GM19240 (cell line): ENCODE data around the gene RDH14.

Experiments used
- DNase-seq: peaks from one replicate; pipeline ENCODE4 v3.0.0; 2011; ENCODE audit warnings: low spot score; ENCODE audit not compliant: insufficient read length

Gene RDH14

DNA sequence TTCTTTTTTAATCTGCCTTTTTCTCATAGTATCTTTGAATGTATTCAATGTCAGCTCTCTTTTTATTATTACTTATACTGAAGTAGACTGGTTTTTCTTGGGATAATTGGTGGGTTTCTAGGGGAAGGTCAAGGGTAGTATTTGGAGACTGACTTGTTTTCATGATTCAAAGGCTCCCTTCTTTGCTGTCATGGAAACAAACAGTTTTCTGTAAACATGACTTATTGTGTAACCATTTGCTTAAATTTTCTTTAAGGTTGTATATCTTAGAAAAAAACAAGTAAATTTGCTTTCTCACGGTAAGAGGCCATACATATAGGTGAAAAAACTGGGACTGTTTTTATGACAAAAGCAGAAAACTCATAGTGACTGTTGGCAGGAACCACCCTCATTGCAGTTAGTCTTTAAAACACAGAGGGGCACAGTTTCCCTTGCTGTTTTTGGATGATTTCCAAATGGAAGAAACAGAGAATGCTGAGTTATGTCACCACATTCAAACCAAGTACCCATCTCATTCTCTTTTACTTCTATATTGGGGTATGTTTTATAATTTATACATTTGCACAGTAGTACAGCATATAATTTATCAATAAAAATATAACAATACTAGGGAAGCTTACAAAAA, 5.8 kb upstream of the RDH14 start:
- DNase-seq, result no peak

GRCh38 chr2:18560797-18561085, 288 bp upstream of the RDH14 start:
- no peak for DNase-seq

GRCh38 chr2:18559531-18560030, 872 bp downstream of the RDH14 start:
- DNase-seq, result no peak

DNA sequence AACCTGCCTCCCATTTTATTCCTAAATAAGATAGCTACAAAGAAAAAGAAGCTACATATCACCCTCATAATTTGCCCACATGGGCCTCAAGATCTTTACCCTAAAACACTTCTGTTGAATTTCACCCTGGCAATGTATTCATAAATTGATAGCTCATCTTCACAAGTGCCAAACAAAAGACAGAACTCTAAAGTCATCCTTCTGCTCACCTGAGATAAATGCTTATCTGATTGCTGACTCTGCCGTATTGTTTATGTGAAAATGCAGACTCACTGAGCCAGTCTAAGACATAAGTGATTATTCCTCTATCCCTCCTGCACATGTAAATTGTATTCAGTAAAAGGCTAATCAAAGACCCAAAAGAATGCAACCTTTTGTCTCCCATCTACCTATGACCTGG, 2.0 kb downstream of the RDH14 start:
- no peak for DNase-seq

GRCh38 chr2:18557121-18557520, 3.3 kb downstream of the RDH14 start:
- DNase-seq, result no peak

GRCh38 chr2:18552351-18553077, 7.9 kb downstream of the RDH14 start:
- no peak for DNase-seq

DNA sequence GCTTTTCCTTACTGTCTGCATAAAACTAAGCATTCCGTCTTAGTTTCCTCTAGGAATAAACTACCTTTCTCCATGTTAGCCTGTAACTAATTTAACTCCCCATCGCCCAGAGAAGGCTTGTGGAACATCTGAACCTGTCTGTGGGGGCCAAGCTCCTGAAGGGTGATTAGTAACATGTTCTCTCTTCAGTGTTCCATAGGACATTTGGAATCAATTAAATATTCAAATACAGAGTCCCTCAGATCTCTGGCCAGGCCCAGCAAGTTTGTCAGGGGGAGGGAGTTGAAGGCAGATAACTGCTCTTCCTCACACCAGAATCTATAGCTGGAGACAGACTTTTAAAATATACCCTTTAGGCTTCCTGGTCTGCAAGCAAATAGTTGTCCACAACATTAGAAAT, 8.8 kb downstream of the RDH14 start:
- DNase-seq, result no peak

- DNase-seq, result no peak
These were observed 9.3 kb downstream of the RDH14 start for GRCh38 chr2:18551169-18551568.

- DNase-seq, result no peak
These were observed 10.0 kb downstream of the RDH14 start for GRCh38 chr2:18550433-18550832.

GRCh38 chr2:18549083-18549482, 11.4 kb downstream of the RDH14 start:
- no peak for DNase-seq

DNA sequence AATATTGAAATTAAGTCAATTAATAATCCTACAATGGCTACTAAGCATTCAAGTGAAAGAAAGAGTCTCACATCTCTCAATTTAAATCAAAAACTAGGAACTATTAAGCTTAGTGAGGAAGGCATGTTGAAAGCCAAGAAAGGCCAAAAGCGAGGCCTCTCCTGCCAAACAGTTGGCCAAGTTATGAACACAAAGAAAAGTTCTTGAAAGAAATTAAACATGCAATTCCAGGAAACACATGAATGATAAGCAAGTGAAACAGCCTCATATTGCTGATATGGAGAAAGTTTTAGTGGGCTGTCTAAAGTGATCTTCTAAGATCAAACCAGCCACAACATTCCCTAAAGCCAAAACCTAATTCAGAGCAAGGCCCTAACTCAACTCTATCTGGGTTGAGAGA, 11.8 kb downstream of the RDH14 start:
- no peak for DNase-seq

DNA sequence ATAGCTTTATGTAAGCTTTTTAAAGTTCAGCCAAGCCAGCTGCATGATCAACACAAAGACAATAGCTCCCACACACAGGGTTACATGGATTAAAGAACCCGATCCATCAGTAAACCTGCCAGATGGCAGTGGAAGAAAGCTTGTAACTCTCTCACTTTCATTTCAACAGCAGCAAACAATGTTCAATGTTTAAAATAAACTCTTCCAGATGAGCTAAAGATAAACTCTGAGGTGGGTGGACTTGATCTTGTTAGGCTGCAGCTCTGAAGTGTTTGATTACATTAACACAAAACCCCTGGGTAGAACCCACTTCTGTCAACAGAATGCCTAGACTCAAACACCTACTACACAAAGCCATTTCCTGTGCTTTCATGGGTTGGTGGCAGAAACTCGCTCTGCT, 13.9 kb downstream of the RDH14 start:
- no peak for DNase-seq

GRCh38 chr2:18545384-18545783, 15.1 kb downstream of the RDH14 start:
- DNase-seq, result no peak

DNA sequence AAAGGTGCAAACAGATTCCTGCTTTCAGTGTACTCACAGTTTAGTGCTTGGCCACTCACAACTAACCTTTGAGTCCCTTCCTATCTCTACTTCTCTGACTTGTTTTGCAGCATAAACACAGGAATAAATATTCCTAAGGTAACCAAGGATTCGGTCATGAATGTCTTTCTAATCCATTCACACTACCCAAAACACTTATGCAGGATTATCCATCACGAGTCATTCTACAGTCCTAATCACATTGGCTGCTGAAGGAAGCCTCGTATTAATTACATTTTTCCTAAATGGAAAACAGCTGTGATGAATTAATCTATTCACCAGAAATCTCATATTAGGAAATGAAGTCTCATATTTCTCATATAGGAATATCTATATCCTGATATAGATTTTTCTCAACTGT, 16.3 kb downstream of the RDH14 start:
- DNase-seq, result no peak

DNA sequence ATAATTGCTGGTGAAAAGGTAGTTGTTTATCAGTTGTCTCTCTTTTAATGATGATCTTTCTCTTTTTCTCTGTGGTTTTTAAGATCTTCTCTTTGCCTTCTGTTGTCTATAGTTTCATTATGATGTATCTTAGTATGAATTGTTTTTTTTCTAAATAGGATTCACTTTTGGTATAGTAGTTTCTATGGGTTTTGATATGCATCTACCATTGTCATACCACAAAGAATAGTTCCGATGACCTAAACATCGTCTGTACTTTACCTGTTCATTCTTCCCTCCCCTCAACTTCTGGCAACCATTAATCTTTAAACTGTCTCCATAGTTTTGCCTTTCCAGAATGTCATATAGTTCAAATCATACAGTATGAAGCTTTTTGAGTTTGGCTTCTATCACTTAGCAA, 19.6 kb downstream of the RDH14 start:
- DNase-seq, result no peak

GRCh38 chr2:18536697-18537096, 23.8 kb downstream of the RDH14 start:
- no peak for DNase-seq

DNA sequence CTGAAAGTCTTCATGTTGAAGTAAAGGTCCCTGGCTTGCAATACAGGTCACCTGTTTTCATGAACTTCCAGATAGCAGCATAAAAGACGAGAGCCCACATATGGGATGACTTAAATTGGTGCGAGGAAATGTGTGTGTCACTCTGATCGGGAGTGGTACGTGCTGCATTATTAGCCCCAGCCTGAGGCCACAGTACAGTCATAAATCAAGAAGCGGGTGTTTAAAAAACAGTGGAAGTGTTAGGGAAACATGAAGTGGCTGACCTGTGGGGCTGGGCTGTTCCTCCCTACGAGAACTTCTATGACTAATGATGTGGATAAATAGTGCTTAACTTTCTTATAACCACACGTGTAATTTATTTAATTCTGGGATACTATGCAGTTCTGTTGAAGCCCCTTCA, 24.4 kb downstream of the RDH14 start:
- no peak for DNase-seq

DNA sequence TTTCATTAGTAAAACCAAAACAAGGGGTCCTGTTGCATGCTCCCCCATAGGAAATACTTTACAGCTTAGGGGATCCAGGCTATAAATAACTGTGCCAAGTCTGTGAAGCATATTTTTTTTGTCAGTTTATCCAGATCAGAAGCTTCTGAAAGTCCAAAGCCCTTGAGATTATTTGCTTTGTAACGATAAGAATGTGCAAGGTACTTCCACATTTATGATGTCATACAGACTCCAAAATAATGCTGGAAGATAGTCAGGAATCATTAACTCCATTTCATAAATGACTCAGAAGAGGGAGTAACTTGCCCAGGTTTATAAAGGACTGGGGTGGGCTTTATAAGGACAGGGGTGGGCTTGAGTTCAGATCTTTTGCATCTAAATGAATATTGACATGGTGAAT, 29.3 kb downstream of the RDH14 start:
- no peak for DNase-seq

- DNase-seq, result no peak
These were observed 32.6 kb downstream of the RDH14 start for GRCh38 chr2:18527822-18528221.

DNA sequence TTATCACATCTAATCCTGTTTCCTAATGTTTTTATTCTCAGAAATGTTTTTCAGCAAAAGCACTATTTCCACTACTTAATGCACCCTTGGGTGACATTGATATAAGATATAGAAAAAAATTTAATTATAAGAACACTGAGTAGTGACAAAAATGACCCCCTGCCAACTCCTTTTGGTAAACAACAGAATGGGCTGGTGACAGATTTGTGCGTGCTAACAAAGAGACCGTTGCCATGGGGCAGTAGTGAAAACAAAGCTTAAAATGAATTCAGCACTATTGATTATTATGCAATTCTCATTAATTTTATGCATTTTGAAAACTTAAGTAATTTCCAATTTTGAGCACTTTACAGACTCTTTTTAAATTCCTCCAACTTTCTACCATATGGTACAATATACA, 33.1 kb downstream of the RDH14 start:
- no peak for DNase-seq

DNA sequence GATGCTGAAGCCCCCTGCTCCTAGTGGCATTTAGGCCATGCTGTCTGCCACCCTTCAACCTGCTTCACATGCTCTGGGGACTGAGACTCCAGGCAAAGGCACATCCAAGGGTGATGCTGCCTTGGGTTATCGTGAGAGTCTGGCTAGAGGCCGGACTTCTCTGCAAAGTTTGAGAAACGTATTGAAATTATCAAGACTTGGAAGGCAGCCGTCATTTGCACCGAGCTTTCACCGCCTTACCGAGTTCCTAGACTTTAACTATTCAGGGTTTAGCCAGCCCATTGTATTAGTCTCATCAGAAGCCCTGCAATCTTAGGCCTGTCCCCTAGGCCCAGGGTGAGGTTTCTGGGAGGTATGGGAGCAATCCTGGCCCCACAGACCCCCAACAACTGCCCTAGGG, 34.0 kb downstream of the RDH14 start:
- no peak for DNase-seq

DNA sequence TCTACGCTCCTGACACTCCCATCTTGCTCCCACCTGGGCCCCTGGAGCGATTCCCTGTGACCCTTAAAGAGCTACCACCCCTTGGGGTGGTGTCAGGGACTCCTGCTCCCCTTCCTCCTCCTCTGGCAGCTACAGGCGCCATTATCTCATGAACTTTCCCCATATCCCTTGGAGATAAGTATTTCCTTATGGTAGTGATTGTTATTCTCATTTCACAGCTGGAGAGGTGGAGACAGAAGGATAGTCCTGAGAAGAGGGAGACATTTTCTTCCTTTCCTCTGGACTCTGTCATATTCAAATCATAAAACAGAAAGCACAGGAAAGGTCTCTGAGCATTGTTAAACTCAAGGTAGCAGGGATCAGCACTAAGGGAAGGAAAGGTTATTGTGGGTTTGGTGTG, 34.6 kb downstream of the RDH14 start:
- DNase-seq, result no peak

- no peak for DNase-seq
These were observed 35.2 kb downstream of the RDH14 start for GRCh38 chr2:18525236-18525635.
